T-helper 1 cell treated with Interleukin-12 subunit alpha and Interleukin-12 subunit beta and Interleukin-4 antibody, amounts not matched to agents 30 ng/mL and 1 ng/mL, for 36 hours (primary cell): Measurements from ENCODE around the gene FCHO2. TPM values are rescaled to one million over a fixed set of nuclear protein-coding genes. Genes with fewer than 3 reads are reported as not detected.
"Not testable (repeated sequence)": the region's sequence is repeated elsewhere in the genome, so short reads cannot be mapped to it uniquely, and the experiment has no call there.

Experiments used
- intact Hi-C: fragments of 100-400 bp; cut with micrococcal nuclease; formaldehyde crosslinking; loops from one replicate; pipeline ENCODE4 v1.15.1; 2024
- total RNA-seq: library from RNA; stranded (reverse); gene quantifications from 2 replicates; pipeline ENCODE4 v1.2.3, GENCODE V29; 2022

Gene FCHO2, protein sequence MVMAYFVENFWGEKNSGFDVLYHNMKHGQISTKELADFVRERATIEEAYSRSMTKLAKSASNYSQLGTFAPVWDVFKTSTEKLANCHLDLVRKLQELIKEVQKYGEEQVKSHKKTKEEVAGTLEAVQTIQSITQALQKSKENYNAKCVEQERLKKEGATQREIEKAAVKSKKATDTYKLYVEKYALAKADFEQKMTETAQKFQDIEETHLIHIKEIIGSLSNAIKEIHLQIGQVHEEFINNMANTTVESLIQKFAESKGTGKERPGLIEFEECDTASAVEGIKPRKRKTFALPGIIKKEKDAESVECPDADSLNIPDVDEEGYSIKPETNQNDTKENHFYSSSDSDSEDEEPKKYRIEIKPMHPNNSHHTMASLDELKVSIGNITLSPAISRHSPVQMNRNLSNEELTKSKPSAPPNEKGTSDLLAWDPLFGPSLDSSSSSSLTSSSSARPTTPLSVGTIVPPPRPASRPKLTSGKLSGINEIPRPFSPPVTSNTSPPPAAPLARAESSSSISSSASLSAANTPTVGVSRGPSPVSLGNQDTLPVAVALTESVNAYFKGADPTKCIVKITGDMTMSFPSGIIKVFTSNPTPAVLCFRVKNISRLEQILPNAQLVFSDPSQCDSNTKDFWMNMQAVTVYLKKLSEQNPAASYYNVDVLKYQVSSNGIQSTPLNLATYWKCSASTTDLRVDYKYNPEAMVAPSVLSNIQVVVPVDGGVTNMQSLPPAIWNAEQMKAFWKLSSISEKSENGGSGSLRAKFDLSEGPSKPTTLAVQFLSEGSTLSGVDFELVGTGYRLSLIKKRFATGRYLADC
- total RNA-seq, result 0.66 and 1.4 TPM in 2 replicates

DNA sequence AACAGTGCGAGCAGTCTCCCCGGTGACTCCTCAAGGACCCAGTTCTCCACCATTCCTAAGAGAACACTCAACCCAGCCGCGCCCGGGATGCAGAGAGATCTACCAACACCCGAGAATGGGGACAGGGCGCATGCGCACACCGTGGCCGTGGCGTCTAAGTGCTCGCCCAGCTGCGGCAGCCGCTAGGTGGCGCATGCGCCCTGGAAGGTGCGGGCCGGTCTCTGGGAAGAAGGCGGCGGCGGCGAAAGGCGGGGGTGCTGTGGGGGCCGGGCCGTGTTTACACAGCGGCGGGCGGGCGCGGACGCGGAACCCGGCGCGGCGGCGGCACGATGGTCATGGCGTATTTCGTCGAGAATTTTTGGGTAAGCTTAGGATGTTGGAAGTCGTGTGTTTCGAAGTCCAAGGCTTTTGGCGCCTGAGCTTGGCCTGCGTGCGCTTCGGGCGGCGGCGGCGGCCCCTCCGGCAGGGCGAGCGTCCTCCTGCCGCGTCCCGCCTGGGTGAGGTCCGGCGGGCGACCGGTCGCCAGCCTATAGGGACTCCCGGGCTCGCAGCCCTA lies at the start of gene FCHO2:
FCHO2 (plus strand) TSS at position 274 of the 556 bp plus-strand sequence; CDS start at position 330, 56 bp downstream.
- intact Hi-C loops, result loop anchor here (1.0 to 10.0 kb wide), 10 partner anchors 108 to 648 kb away; partner anchors contain the start of genes ANKRA2, BTF3, TNPO1 and UTP15

DNA sequence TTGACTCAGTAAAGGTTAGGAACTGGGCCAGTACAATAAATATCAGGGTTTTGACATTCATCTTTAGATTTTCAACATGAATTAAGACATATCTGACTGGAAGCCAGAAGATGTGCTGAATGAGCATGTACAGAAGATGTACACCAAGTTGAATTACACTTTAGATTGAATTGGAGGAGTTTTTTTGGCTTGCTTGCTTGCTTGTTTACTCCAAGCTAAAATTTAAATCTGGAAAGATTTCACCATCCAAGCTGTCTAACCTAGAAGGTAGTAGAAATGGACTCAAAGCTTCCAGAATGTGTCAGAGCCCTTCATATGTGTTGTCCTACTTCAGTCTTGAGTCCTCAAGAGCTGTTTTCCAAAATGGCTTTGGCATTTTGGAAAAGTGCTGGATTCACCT lies 49.0 kb upstream of the FCHO2 start:
- intact Hi-C loops, result no loop called here

GRCh38 chr5:72908664-72909063 lies 47.2 kb upstream of the FCHO2 start:
- intact Hi-C loops, result no loop called here

DNA sequence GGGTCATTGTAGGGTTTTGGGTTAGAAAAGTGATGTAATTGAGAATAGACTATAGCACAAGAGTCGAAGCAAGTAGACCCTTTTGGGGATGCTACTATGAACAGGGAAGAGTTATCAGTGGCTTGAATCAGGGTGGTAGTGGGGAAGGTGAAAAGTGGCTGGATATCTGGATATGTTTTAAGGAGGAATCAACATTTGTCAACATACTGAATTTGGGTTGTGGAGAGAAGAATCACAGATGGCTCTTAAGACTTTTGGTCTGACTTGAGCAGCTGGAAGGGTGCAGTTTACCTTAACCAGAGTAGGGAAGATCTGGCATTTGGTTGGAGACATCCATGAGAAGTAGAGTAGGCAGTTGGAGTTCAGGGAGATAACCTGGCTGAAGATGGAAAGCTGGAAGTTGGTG lies 38.5 kb upstream of the FCHO2 start:
- intact Hi-C loops, result no loop called here

- intact Hi-C loops, result loop anchor here (2.0 kb wide), 1 partner anchor 282 kb away; no protein-coding TSS in a partner anchor
Observed at GRCh38 chr5:72920690-72921502, 34.9 kb upstream of the FCHO2 start.

DNA sequence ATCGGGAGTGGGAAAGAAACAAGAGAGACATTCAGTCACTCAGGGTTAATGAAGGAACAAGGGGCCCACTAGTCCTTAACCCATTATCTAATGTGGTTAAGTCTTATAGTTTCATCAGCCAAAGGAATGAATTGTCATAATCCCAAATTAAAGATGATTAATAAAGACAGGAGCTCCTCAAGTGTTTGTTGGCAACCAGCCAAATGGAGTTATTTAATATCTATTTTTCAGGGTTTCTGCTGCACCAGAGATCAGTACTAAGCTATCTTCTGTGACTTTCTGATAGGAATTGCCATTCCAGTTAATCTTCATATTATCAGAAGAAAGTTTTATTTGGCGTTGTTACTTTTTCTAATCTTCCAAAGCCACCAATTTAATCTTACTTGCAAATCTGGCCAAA lies 34.0 kb upstream of the FCHO2 start:
- intact Hi-C loops, result loop anchor here (2.0 kb wide), 1 partner anchor 281 kb away; no protein-coding TSS in a partner anchor

GRCh38 chr5:72922422-72922821 lies 33.4 kb upstream of the FCHO2 start:
- intact Hi-C loops, result no loop called here

- intact Hi-C loops, result no loop called here
Observed at GRCh38 chr5:72925336-72926010, 30.4 kb upstream of the FCHO2 start.

GRCh38 chr5:72932686-72933085 lies 23.2 kb upstream of the FCHO2 start:
- intact Hi-C loops, result not testable (repeated sequence)

DNA sequence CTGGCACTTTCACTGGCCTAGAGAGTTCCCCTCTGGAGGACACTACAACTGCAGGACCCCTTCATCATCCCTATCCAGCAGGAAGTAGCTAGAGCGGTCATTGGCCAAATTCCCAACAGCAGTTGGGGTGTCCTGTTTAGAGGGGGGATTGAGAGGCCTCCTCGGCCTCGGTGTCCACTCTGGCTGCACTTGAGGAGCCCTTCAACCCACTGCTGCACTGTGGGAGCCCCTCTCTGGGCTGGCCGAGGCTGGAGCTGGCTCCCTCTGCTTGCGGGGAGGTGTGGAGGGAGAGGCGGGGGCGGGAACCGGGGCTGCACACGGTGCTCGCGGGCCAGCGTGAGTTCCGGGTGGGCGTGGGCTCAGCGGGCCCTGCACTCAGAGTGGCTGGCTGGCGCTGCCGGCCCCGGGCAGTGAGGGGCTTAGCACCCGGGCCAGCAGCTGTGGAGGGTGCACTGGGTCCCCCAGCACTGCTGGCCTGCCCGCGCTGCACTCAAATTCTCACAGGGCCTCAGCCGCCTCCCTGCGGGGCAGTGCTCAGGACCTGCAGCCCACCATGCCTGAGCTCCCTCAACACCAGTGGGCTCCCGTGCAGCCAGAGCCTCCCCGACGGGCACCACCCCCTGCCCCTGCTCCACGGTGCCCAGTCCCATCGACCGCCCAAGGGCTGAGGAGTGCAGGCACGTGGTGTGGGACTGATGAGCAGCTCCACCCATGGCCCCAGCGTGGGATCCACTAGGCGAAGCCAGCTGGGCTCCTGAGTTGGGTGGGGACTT lies 20.7 kb upstream of the FCHO2 start:
- intact Hi-C loops, result not testable (repeated sequence)

DNA sequence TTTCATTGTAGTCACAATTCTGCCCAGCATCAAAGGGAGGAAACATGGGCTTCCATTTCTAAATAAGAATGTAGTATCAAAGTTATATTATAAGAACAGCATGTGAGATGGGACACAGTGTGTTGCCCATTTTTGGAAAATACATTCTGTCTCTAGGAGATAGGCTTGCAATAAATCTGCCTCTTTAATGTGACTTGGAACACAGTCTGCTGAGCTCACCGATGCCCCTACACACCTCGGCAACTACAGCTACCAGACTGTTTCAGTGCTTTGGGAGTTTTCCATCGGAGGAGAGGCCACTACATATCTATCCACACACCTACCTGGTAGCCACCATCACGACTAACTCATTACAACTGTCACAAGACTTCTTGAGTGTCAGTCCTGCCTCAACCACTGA lies 18.9 kb upstream of the FCHO2 start:
- intact Hi-C loops, result no loop called here

DNA sequence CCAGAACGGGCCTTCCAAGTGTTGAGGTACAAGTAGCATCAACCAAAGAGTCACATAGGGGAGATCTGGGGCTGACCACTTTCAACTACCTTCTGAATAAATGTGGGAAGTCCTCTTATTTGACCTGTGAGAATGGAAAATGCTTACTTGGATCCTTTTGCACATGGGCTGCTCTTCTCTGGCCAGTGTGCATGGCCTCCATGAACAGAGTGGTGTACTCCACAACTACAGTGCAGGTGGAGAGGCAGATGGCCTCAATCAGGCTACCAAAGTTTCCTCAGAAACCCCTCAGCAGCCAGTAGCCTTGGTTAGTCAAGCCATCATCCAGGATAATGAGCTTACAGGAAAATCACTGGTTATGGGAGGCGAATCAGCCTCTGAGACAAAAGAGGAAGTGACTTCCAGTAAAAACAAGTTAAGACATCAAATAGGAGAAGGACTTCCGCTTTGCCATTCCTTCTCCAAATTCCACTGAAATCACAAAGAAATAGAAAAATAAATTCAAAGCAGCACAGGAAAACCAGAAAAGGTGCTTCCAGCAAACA lies 18.3 kb upstream of the FCHO2 start:
- intact Hi-C loops, result no loop called here

GRCh38 chr5:72938206-72938605 lies 17.6 kb upstream of the FCHO2 start:
- intact Hi-C loops, result no loop called here

DNA sequence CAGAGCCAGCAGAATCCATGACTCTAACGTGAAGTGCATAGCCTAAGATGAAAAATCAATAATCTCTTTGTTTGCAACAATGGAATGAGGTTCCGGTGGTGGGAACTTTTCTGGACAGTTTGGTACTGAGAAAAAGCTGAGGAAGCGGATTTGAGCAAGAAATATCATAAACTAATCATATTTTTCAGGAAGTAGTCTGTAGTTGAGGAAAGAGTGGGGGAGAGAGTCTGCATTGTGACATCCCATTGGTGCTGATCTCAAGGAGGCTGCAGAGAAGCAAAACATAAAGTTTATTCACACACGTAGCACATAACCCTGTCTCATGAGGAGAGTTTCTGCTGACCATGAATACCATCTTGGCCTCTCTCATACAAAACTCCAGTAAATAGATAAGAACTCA lies 15.8 kb upstream of the FCHO2 start:
- intact Hi-C loops, result no loop called here

GRCh38 chr5:72943307-72943706 lies 12.5 kb upstream of the FCHO2 start:
- intact Hi-C loops, result no loop called here

DNA sequence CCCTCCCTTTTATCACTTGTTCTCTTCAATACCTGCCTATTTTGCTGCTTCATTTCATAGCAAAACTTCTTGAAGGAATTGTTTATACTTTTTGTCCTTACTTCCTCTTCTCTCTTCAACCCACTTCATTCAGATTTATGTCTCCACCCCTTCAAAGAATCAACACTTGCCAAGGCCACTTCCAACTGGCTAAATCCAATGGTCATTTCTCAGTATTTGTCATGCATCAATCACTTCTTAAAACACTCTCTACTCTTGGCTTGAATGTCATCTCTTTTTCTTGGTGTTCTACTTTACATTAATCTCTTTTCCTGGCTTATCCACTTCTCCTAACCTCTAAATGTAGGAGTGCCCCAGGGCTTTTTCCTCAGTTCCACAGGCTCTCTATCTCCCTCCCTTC lies 8.3 kb upstream of the FCHO2 start:
- intact Hi-C loops, result no loop called here

DNA sequence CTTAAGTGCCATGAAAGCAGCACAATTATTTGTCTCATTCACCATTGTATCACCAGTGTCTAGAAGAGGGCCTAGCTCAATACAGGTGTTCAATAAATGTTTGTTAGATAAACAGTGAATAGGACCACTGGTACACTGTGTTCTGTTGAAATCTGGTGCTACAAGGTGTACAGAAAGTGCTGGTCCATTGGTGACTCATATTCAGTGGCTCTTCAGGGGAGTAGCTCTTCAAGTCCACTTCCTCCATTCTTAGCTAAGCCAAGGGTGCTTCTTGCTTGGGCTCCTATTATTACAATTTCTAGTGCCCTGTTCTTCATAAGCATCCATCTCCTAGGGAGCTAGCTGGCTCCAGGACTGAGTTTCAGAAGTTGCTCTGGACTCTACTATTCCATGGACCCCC lies 6.4 kb upstream of the FCHO2 start:
- intact Hi-C loops, result no loop called here

GRCh38 chr5:72951671-72952468 lies 4.0 kb upstream of the FCHO2 start:
- intact Hi-C loops, result loop anchor here (10.0 kb wide), 1 partner anchor 613 kb away; the partner anchor contains the start of genes ANKRA2 and UTP15
